ENCODE results near the gene ADORA1. TPM values are rescaled to one million over a fixed set of nuclear protein-coding genes. Genes with fewer than 3 reads are reported as not detected.

The ADORA1 gene
- polyA plus RNA-seq, 3 donors from 2014 or later: 0.18 to 3.7 TPM; not detected in 1

DNA sequence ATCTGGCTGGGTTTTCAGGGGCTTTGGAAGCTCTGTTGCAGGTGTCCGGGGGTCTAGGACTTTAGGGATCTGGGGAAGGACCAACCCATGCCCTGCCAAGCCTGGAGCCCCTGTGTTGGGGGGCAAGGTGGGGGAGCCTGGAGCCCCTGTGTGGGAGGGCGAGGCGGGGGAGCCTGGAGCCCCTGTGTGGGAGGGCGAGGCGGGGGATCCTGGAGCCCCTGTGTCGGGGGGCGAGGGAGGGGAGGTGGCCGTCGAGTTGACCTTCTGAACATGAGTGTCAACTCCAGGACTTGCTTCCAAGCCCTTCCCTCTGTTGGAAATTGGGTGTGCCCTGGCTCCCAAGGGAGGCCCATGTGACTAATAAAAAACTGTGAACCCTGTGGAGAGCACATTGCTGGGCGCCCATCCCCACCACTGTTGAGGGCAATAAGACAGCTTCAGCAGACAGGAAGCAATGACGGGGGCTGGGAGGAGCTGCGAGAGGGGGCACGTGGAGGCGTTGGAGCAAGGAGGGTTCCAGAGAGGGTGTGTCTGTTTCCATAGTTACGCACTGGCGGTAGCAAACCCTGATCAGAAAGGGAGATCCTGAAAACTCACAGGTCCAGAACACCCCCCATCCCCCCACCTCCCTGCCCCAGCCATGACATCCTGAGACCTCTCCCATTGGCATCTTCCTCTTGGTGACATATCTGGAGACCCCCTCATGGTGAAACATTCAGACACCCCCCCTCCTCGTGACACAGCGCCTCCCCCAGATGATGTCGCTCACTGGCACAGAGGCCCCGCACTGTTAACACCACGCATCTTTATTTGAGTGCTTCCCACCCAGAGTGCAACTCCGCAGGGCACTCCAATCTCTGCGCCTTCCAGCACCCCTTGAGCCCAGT lies 39.7 kb downstream of the ADORA1 start:
- H3K4me1 Mint-ChIP-seq: no peaks in the 10 kb centered on the region
- H3K36me3 Mint-ChIP-seq: no peaks in the 10 kb centered on the region
- no peak overlapping the region for H3K4me3 Mint-ChIP-seq
- no peak overlapping the region for H3K27ac Mint-ChIP-seq
- H3K9me3 Mint-ChIP-seq: no peaks in the 10 kb centered on the region
- no peak for DNase-seq
- peaks cover 2 to 3% (median 3%) of the 10 kb centered on the region in 3 donors for H3K27me3 Mint-ChIP-seq (ENCODE audit: low read depth in 3 of 3)

GRCh38 chr1:203167913-203168200 lies 40.3 kb downstream of the ADORA1 start:
- H3K27ac Mint-ChIP-seq: no peak overlapping the region
- H3K27me3 Mint-ChIP-seq (ENCODE audit: low read depth in 3 of 3): peaks cover 1 to 3% (median 2%) of the 10 kb centered on the region in 3 donors
- no peak overlapping the region for H3K4me3 Mint-ChIP-seq
- no peaks in the 10 kb centered on the region for H3K4me1 Mint-ChIP-seq
- DNase-seq: no peak
- no peaks in the 10 kb centered on the region for H3K36me3 Mint-ChIP-seq
- H3K9me3 Mint-ChIP-seq: no peaks in the 10 kb centered on the region

GRCh38 chr1:203168256-203168786 lies 40.8 kb downstream of the ADORA1 start:
- no peak overlapping the region for H3K4me3 Mint-ChIP-seq
- H3K27me3 Mint-ChIP-seq (ENCODE audit: low read depth in 3 of 3): peaks cover under 1 to 2% (median 1%) of the 10 kb centered on the region in 3 donors
- H3K27ac Mint-ChIP-seq: no peak overlapping the region
- no peaks in the 10 kb centered on the region for H3K36me3 Mint-ChIP-seq
- H3K9me3 Mint-ChIP-seq: no peaks in the 10 kb centered on the region
- no peak for DNase-seq
- H3K4me1 Mint-ChIP-seq: no peaks in the 10 kb centered on the region

DNA sequence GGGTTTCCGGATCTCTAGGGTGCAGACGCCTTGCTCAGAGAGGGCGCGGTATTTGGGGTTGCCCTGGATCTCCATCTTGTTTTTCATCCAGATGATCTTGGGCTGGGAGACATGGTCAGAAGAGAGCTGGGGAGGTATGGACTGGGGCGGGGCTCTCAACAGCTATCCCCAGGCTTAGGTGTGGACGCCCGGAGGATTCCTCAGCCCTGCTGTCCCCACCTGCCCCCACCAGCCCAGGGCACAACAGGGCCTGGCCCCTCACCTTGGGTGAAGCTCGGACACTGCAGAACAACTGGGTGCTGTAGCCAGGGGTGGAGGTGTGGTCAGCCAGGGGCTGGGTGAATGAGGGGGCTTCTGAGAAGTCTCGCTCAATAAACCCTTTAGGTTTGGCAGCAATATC lies 41.5 kb downstream of the ADORA1 start:
- no peak overlapping the region for H3K27ac Mint-ChIP-seq
- no peaks in the 10 kb centered on the region for H3K9me3 Mint-ChIP-seq
- peaks cover 0 to 2% (median 1%) of the 10 kb centered on the region in 3 donors for H3K27me3 Mint-ChIP-seq (ENCODE audit: low read depth in 3 of 3)
- no peaks in the 10 kb centered on the region for H3K4me1 Mint-ChIP-seq
- no peak overlapping the region for H3K4me3 Mint-ChIP-seq
- no peak for DNase-seq
- no peaks in the 10 kb centered on the region for H3K36me3 Mint-ChIP-seq

GRCh38 chr1:203169770-203170520 lies 42.4 kb downstream of the ADORA1 start:
- Mint-ChIP-seq H3K27ac (no peak overlapping the region), H3K27me3 (ENCODE audit: low read depth in 3 of 3) (peaks cover 0 to 2% (median 1%) of the 10 kb centered on the region in 3 donors), H3K9me3 (no peaks in the 10 kb centered on the region), H3K4me3 (no peak overlapping the region), H3K4me1 (no peaks in the 10 kb centered on the region), H3K36me3 (no peaks in the 10 kb centered on the region)
- no peak for DNase-seq

- Mint-ChIP-seq H3K4me3 (no peak overlapping the region), H3K4me1 (no peaks in the 10 kb centered on the region), H3K27me3 (ENCODE audit: low read depth in 3 of 3) (peaks cover 0 to 1% (median under 1%) of the 10 kb centered on the region in 3 donors), H3K36me3 (no peaks in the 10 kb centered on the region), H3K9me3 (no peaks in the 10 kb centered on the region), H3K27ac (no peak overlapping the region)
- DNase-seq: no peak
Measured at GRCh38 chr1:203170625-203171330, 43.3 kb downstream of the ADORA1 start.

- peaks cover 0 to 2% (median 1%) of the 10 kb centered on the region in 3 donors for H3K27me3 Mint-ChIP-seq (ENCODE audit: low read depth in 3 of 3)
- DNase-seq: no peak
Measured at GRCh38 chr1:203171341-203172183, 44.0 kb downstream of the ADORA1 start.

DNA sequence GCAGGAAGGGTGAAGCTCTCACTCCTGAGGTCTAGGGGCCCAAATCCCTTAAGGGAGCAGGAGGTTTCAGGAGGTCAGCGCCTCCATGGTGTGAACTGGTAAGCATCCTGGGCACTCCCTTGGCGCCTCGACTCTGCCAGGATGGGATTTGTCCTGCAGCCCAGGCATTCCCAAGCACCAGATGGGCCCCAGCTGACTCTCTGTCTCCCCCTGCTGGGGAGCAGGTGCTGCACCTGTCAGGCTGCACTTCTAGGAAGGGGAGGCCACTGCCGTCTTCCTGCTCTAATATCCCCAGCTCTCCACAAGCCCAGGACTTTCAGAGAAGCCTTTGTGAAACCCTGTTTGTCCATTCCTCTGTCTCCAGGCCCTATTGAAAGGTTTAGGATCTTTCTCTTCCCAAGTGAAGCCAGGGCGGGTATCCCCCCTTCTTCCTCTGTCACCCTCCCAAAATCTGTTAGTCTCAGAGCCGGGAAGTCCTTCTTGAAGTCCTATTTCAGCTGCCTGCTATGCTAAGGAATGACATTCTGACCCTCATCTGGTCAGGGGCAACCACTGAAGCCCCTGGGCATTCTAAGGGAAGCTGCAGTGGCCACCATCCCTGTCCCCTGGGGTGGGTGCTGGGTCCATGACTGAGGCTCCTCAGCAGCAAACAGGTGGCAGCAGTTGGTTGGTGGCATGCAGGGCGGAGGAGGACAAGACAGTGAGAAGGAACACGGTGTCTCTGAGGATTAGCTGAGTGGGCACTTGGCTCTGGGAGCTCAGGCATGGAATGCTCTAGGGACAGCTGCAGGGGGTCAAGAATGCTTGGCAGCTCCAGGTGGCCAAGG lies 44.9 kb downstream of the ADORA1 start:
- Mint-ChIP-seq H3K36me3 (no peaks in the 10 kb centered on the region), H3K4me3 (no peak overlapping the region), H3K27me3 (ENCODE audit: low read depth in 3 of 3) (peaks cover 0 to 2% (median 1%) of the 10 kb centered on the region in 3 donors), H3K9me3 (no peaks in the 10 kb centered on the region), H3K4me1 (no peaks in the 10 kb centered on the region), H3K27ac (no peak overlapping the region)
- DNase-seq: peak; percentile 18 to 27 (median 20)

More at GRCh38 chr1:203171341-203172183, 44.0 kb downstream of the ADORA1 start:
- Mint-ChIP-seq H3K9me3 (no peaks in the 10 kb centered on the region), H3K36me3 (no peaks in the 10 kb centered on the region), H3K4me3 (no peak overlapping the region), H3K27ac (no peak overlapping the region), H3K4me1 (no peaks in the 10 kb centered on the region)

DNA sequence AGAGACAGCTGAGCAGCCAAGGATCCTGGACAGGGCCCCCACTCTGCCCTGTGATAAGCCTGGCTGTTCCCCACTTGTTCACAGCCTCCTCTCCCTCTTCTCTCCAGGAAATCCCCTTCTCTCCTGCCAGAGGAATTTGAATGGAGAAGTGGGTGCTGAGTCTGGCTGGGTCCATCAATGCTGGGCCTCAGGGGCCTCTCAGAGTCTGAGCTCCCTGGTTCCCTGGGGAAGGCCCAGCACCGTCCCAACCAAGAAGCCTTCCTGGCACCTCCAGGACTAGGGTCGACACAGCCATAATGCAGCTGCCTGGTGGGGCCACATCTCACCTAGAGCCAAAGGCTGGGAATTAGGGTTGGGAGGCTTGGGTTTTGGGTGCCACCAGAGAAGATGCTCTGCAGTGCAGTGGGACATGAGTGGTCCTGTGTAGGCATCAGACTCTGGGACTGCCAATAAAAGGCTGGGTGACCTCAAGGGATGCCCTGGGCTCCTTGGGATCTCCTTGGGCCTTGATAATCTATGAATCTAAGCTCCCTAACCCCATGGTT lies 45.6 kb downstream of the ADORA1 start:
- DNase-seq: no peak

GRCh38 chr1:203173566-203173965 lies 46.0 kb downstream of the ADORA1 start:
- Mint-ChIP-seq H3K27ac (no peak overlapping the region), H3K9me3 (no peaks in the 10 kb centered on the region), H3K4me3 (no peak overlapping the region), H3K4me1 (no peaks in the 10 kb centered on the region), H3K27me3 (ENCODE audit: low read depth in 3 of 3) (peaks cover 0 to 5% (median 3%) of the 10 kb centered on the region in 3 donors), H3K36me3 (no peaks in the 10 kb centered on the region)
- no peak for DNase-seq

More for the DNA sequence above, 45.6 kb downstream of the ADORA1 start:
- H3K27me3 Mint-ChIP-seq (ENCODE audit: low read depth in 3 of 3): peaks cover 0 to 5% (median 3%) of the 10 kb centered on the region in 3 donors
- no peak overlapping the region for H3K27ac Mint-ChIP-seq
- no peaks in the 10 kb centered on the region for H3K4me1 Mint-ChIP-seq
- H3K36me3 Mint-ChIP-seq: no peaks in the 10 kb centered on the region
- no peaks in the 10 kb centered on the region for H3K9me3 Mint-ChIP-seq
- H3K4me3 Mint-ChIP-seq: no peak overlapping the region

DNA sequence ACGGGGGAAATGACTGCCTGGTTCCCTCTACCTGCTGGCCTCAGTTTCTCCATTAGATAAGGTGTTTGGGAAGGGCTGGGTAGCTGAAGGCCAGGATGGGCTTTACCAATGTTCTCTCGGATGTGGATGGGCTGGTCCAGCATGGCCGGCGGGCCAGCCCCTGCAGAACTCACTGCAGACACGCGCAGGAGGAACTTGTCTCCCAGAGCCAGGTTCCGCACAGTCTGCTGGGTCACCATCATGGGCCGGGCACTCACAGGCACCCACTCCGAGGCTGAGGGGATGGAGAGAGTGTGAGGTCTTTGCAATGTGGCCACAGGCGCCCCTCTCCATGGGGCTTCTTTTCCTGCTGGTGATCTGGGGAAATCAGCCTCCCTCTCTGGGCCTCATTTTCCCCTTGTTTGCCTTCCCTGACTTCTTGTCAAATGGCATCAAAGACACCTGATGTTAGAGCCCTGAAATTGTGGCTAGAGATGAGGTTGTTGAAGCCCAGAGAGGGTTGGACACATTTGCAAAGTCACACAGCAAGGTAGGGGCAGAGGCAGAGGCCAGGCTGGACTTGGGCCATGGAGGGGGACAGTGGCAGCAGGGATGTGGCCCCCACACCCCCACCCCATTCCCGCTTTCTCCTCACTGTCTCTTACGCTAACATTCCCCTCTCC lies 46.9 kb downstream of the ADORA1 start:
- no peaks in the 10 kb centered on the region for H3K4me1 Mint-ChIP-seq
- no peaks in the 10 kb centered on the region for H3K9me3 Mint-ChIP-seq
- H3K36me3 Mint-ChIP-seq: no peaks in the 10 kb centered on the region
- no peak overlapping the region for H3K4me3 Mint-ChIP-seq
- H3K27ac Mint-ChIP-seq: no peak overlapping the region
- H3K27me3 Mint-ChIP-seq (ENCODE audit: low read depth in 3 of 3): peaks cover 1 to 5% (median 3%) of the 10 kb centered on the region in 3 donors
- no peak for DNase-seq

All from immature natural killer cell (primary cell).